Embryonic facial prominence (tissue), 1 donor: Measurements from ENCODE around the gene PRIMA1.
A peak's percentile ranks its signal among the peaks of the same experiment; 100 is the strongest.

Experiments
- DNase-seq: peaks from one replicate; pipeline ENCODE4 v3.0.0-alpha.2; 2016; ENCODE audit errors: extremely low spot score

PRIMA1 gene

GRCh38 chr14:93712079-93712837 is 76.0 kb downstream of the PRIMA1 start:
- DNase-seq: no peak

DNA sequence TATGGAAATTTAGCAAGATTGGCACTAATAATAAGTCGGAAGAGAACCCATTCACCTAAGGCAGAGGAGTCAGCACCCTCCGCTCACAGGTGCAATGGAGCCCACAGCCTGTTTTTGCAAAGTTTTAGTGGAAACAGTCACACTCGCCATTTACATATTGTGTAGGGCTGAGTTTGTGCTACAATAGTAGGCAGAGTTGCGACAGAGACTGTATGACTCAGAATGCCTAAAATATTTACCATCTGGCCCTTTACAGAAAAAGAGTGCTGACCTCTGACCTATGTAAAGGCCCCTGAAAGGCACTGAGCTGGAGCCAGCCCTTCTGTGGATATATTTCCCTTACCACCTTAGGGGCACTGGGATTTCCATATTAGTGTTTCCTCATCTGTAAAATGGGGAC is 79.0 kb downstream of the PRIMA1 start:
- no peak for DNase-seq

DNA sequence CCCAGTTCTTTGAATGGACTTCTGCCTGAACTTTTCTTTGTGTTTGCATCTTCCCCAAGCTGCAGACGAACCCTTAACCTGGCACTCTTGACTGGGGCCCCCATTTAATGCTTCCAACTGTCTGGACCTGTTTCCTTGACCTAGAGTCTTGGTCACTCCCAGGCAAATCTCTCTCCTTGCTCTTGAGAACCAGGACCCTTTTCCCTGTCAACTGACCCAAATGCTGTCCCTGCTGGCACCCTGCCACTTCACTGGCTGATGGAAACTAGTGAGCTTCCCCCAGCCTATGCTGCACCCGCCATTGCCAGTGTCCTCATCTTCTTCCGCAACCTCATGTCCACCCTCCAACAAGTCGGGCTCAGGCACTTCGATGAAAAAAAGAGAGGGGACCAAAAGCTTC is 79.5 kb downstream of the PRIMA1 start:
- DNase-seq: no peak

- no peak for DNase-seq
These were observed 80.0 kb downstream of the PRIMA1 start for GRCh38 chr14:93708311-93708734.

DNA sequence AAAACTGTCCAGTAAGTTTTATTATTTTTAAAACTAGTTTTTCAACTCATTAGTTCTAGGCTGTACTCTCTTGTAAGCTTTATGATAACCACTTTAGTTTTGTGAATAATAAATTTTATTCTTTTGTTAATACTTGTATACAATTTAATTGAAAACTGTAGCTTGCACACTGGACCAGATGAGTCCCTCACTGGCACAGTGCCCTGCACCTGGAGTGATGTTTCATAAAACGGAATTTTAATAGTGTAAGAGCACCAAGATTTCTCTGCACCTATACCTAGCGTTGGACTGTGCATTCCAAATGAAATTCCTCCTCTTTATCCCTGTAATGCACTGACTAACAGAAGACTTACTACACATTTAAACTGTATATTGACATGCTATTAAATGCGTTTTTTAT is 80.8 kb downstream of the PRIMA1 start:
- DNase-seq: no peak

- no peak for DNase-seq
These were observed 81.8 kb downstream of the PRIMA1 start for GRCh38 chr14:93706360-93706955.

DNA sequence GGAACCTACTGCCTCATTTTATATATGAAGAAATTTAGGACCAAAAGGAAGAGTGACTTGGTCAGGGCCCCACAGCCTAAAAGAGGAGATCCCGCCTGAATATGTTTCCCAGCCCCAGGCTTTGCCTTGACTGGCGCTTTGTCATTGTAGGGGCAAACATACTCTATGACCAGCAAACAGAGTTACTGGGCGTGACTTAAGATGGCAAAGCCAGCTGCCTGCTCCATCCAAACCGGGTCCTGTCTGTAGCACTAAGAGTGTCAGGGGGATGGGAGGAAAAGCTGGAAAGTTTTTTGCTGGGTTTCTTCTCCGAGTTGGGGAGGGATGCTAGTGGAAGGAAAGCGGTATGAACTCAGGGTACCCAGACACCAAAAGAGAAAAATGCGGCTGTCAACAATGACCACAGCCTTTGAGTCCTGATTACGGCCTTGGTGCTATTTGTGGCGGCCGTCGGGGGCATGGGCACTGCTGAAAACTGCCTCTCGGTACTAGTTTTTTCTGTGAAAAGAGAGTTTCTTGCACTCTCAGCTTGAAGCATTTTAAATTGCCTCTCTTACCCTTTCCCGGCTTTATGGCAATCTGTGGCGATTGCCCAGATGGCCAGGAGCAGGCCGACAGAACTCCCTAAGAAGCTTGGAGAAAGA is 82.7 kb downstream of the PRIMA1 start:
- DNase-seq: no peak

GRCh38 chr14:93703941-93704340 is 84.3 kb downstream of the PRIMA1 start:
- no peak for DNase-seq

GRCh38 chr14:93702946-93703345 is 85.3 kb downstream of the PRIMA1 start:
- no peak for DNase-seq

GRCh38 chr14:93701562-93701961 is 86.7 kb downstream of the PRIMA1 start:
- no peak for DNase-seq

DNA sequence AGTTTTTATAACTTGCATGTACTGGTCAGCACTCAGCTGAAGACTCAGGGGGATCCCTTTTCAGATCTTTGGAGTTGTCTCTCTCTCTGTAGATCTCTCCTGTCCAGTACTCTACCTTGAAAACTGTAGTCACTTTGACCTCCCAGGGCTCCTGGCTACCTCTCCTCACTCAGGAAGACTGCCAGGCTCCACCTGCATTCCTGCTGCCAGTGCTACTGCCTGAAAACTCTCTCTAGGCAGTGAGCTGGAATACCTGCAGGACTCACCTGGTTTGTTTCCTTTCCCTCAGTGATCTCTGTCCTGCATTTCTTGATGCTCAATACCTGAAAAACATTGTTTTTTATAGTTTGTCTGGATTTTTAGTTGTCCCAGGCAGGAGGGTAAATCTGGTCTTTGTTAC is 87.4 kb downstream of the PRIMA1 start:
- DNase-seq: no peak

DNA sequence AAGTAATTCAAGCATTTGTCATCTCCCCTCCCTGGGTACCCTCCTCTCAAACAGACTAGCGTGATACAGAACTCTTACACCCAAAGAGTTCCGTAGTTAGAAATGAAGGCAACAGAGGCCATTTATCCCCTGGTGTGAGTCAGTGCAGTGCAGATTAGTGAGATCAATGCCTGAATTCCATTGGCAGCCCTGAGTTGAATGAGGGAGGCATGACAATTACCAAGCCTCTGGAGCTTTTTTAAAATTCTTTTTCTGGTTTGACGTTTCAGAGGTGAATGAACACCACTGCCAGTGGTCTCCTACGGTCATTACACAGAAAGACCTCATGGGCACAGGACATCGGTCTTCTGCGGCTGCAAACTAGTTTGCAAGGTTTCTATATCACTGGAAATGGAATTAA is 94.4 kb downstream of the PRIMA1 start:
- DNase-seq: no peak

DNA sequence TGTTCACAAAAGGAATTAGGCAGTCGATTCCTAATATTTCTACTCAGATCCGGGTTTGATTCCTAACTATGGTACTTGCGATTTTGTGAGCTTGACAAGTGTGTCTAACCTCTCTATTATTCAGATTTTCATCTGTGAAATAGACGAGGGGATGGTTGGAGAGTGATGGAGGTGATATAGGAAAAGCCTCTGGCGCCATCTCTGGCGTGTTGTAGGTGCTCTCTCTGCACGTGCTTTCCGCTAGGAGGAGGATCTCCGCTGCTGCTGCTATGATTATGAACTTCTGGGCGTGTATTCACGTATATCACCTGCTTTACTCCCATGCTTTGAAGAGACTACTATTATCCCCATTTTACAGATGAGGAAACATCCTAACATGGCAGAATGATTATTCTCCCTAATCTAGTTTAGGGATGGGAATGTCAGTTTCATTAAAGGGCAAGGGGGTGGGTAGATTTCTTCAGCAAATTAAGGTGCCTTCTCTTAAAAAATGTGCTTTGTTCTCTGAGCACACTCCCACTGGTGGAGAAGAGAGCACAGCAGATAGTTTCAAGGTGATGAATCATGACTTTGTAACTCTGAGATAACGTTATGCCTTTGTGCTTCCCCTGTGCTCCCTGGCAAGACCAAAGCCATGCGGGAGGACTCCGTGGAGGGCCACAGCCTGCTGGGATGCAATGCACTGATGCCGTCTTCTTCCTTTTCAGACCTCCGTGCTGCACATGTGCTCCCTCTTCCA is 97.1 kb downstream of the PRIMA1 start:
- DNase-seq: no peak

GRCh38 chr14:93690146-93690545 is 98.1 kb downstream of the PRIMA1 start:
- DNase-seq: no peak

- no peak for DNase-seq
These were observed 99.5 kb downstream of the PRIMA1 start for GRCh38 chr14:93688820-93689219.

- DNase-seq: no peak
These were observed 100.0 kb downstream of the PRIMA1 start for GRCh38 chr14:93688239-93688666.

- DNase-seq: no peak
These were observed 102.0 kb downstream of the PRIMA1 start for GRCh38 chr14:93686268-93686667.

DNA sequence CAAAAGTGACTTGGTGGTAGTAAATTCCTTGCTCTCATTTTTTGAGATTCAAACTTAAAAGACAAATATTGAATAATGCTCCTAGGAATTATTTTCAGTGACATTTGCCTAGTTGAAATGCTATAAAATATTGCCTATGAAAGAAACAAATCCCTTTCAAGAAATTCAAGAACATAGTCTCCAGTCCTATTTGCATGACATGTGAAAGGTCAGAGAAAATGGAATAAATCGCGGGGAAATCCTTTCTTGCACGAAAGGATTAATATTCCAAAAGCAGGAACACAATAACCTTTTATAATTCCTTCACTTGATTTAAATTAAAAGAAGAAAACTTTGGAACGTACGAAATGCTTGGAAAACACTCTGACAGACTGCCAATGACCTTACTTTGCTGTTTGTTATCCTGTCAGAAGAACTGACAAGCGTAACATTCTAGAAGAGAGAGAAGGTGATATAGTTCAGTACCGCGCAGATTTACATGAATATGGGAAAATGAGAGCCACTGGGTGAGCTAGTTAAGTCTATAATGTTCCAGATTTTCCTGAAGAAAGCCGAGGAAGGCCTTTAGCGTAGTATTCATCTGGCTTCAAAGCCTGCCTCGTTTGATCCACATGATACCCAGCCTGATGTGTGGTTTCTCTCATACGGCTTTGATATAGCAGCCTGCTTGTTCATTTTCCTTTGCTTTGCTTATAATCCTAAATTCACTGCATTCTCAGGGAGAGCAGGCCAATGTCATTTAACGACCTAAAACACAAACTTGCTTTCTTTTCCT is 103.0 kb downstream of the PRIMA1 start:
- DNase-seq: no peak

- DNase-seq: peak; percentile 62
These were observed 105.1 kb downstream of the PRIMA1 start for GRCh38 chr14:93683226-93683625.

GRCh38 chr14:93682459-93682858 is 105.8 kb downstream of the PRIMA1 start:
- DNase-seq: no peak

DNA sequence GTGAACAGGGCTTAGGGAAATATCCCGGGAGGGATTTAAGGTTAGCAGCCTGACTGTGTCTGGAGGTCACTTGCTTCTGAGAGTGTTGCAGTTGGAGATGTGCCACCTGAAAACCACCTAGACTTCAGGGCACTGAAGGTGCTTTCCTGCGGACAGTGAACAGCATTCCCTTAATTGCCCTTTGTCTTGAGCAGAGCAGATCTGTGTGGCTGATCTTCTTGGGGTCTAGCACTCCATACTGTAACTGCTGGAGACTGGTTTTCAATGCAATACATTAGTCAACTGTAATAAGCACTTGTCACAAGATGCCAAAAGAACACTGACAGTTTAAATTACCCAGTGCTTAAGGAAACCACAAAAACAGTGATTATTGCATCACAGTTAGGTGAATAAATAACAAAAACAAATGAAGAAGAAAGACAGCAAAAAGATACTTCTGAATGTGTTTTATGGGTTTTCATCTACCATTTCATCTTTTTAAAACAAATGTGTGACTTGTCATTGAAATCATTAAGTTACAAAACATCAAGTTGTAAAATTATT is 111.8 kb downstream of the PRIMA1 start:
- no peak for DNase-seq
